ENCODE measurements around the gene RAB44. TPM values are rescaled to one million over a fixed set of nuclear protein-coding genes. Genes with fewer than 3 reads are reported as not detected.

RAB44 gene
- total and polyA plus RNA-seq, 8 donors = 0.04 to 0.14 (median 0.09) TPM; not detected in 1

GRCh38 chr6:36755435-36756348 lies 58.1 kb downstream of the RAB44 start:
- no peak for TF ChIP-seq CTCF (IDR thresholded peaks at IDR 0.05)
- 79 to 80% methylated on average over 19 of the region's 19 CpGs for whole genome bisulfite sequencing, 2 donors
- no peak for DNase-seq
- peaks cover 3 to 6% (median 5%) of the 10 kb centered on the region in 3 donors for H3K4me1 ChIP-seq
- no peaks in the 10 kb centered on the region for H3K36me3 ChIP-seq
- intact Hi-C loops (cut with DNase I) = no loop called here
- no peak overlapping the region for H3K4me3 ChIP-seq
- H3K27me3 ChIP-seq = no peaks in the 10 kb centered on the region
- FAIRE-seq = no peak
- ATAC-seq = no peak
- H3K9me3 ChIP-seq = no peaks in the 10 kb centered on the region
- no peak overlapping the region for H3K27ac ChIP-seq

DNA sequence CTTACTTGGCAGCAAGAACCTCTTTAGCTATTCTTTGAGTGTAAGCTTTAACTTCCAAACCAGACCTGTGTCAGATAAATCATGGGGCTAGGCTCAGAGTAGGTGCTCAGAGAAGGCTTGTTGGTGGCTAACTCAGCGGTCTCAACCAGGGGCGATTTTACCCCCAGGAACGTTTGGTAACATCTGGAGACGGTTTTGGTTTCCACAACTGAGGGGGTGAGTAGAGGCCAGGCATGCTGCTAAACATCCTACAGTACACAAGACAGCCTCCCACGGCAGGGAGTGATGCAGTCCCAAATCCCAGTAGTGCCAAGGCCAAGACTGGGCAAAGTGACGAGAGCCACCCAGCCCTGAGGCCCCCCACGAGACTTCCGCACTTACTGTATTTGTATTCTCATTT lies 59.2 kb downstream of the RAB44 start:
- TF ChIP-seq CTCF (IDR thresholded peaks at IDR 0.05) = no peak
- H3K4me3 ChIP-seq = no peak overlapping the region
- 75% methylated on average over 8 of the region's 8 CpGs for WGBS, 2 donors

DNA sequence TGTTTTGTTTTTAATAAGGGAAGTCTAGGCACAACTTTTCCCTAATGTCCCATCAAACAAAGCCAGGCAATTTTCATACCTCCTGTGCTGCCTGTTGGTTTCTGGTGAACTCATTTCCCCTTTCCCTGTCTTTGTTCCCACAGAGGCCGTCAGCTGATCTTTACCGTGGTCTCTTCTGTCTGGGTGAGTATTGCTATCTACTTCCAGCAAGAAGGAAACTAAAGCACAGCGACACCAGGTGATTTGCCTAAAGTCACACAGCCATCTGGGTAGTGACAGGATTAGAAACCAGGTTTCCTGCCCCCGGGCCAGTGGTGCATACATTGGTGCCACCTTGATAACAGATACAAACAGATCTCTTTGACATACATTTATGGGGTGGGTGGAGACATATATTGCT lies 59.6 kb downstream of the RAB44 start:
- no peak for FAIRE-seq
- no peaks in the 10 kb centered on the region for H3K36me3 ChIP-seq
- peaks cover 3 to 6% (median 5%) of the 10 kb centered on the region in 3 donors for H3K4me1 ChIP-seq
- 84 to 86% methylated on average over 4 of the region's 4 CpGs for WGBS, 2 donors
- no peak for ATAC-seq
- no peak overlapping the region for H3K4me3 ChIP-seq
- no peak for DNase-seq
- H3K27ac ChIP-seq = no peak overlapping the region
- H3K9me3 ChIP-seq = no peaks in the 10 kb centered on the region
- no peaks in the 10 kb centered on the region for H3K27me3 ChIP-seq
- intact Hi-C loops (cut with DNase I) = no loop called here
- TF ChIP-seq CTCF (IDR thresholded peaks at IDR 0.05) = no peak

More for the DNA sequence above, 59.2 kb downstream of the RAB44 start:
- DNase-seq (no peak), ATAC-seq (no peak), FAIRE-seq (no peak)
- Histone ChIP-seq H3K27me3 (no peaks in the 10 kb centered on the region), H3K27ac (no peak overlapping the region), H3K9me3 (no peaks in the 10 kb centered on the region), H3K4me1 (peaks cover 3 to 6% (median 5%) of the 10 kb centered on the region in 3 donors), H3K36me3 (no peaks in the 10 kb centered on the region)
- intact Hi-C loops (cut with DNase I) = no loop called here

DNA sequence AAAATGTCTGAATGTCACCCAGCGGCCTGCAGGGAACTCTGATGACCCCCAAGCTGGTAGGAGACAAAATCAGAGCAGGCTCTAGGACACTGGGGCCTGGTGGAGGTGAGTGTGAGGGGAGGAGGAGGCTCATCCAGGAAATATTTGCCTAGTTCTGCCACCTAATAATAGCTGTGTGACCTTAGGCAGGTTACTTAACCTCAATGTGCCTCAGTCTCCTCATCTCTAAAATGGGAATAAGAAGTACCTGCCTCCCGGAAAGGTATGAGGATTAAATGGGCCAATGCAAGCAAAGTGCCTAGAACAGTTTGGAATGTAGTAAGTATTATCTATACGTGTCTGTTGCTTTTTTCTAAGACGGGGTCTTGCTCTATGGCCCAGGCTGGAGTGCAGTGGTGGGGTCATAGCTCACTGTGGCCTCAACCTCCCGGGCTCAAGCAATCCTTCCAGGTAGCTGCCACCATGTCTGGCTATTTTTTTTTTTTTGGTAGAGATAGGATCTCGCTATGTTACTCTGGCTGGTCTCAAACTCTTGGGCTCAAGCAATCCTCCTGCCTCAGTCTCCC lies 60.4 kb downstream of the RAB44 start:
- TF ChIP-seq CTCF (IDR thresholded peaks at IDR 0.05) = no peak
- Histone ChIP-seq H3K36me3 (no peaks in the 10 kb centered on the region), H3K4me1 (peaks cover 3 to 6% (median 5%) of the 10 kb centered on the region in 3 donors), H3K27ac (no peak overlapping the region), H3K9me3 (no peaks in the 10 kb centered on the region), H3K4me3 (no peak overlapping the region), H3K27me3 (no peaks in the 10 kb centered on the region)
- ATAC-seq (no peak), FAIRE-seq (no peak), DNase-seq (no peak)
- WGBS, 2 donors = 77 to 83% methylated on average over 6 of the region's 6 CpGs
- intact Hi-C loops (cut with DNase I) = no loop called here

Data from pancreas (tissue), 10 donors.